ENCODE data around the gene B4GALT7.

DNA sequence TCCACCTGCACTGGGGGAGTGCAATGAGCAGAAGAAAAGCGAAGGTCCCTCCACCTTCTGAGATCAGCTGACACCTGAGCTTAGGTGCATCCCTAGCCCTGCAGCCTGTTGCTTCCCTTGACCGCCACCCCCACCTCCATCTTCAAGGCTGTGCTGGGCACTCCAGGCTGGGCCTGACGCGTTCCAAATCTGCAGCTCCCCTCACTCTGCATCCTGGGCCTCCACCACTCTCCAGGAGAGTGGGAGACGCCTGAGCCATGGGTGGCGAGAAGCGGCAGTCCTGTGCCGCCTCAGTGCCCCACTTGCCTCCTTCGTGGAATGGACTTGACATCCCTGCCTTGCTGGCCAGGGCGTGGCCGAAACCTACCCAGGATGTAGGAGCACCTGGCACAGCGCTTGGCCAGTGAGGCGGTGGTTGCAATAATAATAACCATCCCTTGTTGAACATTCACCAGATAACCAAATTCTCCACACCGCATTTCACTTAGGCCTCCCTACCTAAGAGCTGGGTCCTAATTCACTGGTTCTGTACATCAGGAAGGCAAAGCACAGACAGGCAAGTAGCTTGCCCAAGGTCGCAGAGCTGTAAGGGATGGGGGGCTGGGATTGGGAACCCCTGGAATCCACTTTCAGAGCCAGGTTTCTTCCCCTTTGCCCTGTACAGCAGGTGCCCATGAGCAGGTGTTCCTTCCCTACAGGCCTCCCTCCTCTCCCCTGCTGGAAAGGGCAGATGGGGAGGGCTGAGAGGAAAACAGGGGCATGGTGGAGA is 11.7 kb downstream of the B4GALT7 start:
- TF ChIP-seq, protein P1, sequence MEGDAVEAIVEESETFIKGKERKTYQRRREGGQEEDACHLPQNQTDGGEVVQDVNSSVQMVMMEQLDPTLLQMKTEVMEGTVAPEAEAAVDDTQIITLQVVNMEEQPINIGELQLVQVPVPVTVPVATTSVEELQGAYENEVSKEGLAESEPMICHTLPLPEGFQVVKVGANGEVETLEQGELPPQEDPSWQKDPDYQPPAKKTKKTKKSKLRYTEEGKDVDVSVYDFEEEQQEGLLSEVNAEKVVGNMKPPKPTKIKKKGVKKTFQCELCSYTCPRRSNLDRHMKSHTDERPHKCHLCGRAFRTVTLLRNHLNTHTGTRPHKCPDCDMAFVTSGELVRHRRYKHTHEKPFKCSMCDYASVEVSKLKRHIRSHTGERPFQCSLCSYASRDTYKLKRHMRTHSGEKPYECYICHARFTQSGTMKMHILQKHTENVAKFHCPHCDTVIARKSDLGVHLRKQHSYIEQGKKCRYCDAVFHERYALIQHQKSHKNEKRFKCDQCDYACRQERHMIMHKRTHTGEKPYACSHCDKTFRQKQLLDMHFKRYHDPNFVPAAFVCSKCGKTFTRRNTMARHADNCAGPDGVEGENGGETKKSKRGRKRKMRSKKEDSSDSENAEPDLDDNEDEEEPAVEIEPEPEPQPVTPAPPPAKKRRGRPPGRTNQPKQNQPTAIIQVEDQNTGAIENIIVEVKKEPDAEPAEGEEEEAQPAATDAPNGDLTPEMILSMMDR (IDR thresholded peaks at IDR 0.05) = no peak
- TF ChIP-seq POLR2A (IDR thresholded peaks at IDR 0.05) = no peak
- no peak for TF ChIP-seq POLR2AphosphoS5 (IDR thresholded peaks at IDR 0.05)
- TF ChIP-seq EP300 (IDR thresholded peaks at IDR 0.05) = no peak
